Heart right ventricle (tissue), 16 donors: ENCODE measurements around the gene DBP. TPM values are rescaled to one million over a fixed set of nuclear protein-coding genes. Genes with fewer than 3 reads are reported as not detected.

Source experiments
- ATAC-seq, 8 donors: fragments of 200-7000 bp; cut with Tn5 transposase; one replicate each; pipeline ENCODE4 v1.9.1; 2020; ENCODE audit warnings: mild to moderate bottlenecking in 8 of 8, moderate library complexity in 8 of 8, moderate number of reproducible peaks in 1 of 8
- DNase-seq, 2 donors: peaks; one replicate each; pipeline ENCODE4 v3.0.0-alpha.2; 2020
- H3K27ac ChIP-seq, 10 donors: fragments of 200-600 bp; sonication (generic) in 2 of 10; one replicate each; pipeline versions ENCODE4 v1.5.0 to v1.8.0; 2020 to 2022; ENCODE audit warnings: mild to moderate bottlenecking in 3 of 10
- H3K27me3 ChIP-seq, 7 donors: fragments of 200-600 bp; one replicate each; pipeline ENCODE4 v1.8.0; 2021 to 2022; ENCODE audit warnings: mild to moderate bottlenecking in 2 of 7
- H3K36me3 ChIP-seq, 9 donors: fragments of 200-600 bp; sonication (generic) in 1 of 9; one replicate each; pipeline versions ENCODE4 v1.5.0 to v1.8.0; 2020 to 2022; ENCODE audit warnings: mild to moderate bottlenecking in 2 of 9
- H3K4me1 ChIP-seq, 9 donors: fragments of 200-600 bp; sonication (generic) in 1 of 9; one replicate each; pipeline versions ENCODE4 v1.5.0 to v1.8.0; 2020 to 2022; ENCODE audit warnings: mild to moderate bottlenecking in 4 of 9
- H3K4me3 ChIP-seq, 10 donors: fragments of 200-600 bp; sonication (generic) in 2 of 10; one replicate each; pipeline versions ENCODE4 v1.5.0 to v1.8.0; 2020 to 2022; ENCODE audit warnings: mild to moderate bottlenecking in 7 of 10, moderate library complexity in 2 of 10
- H3K9me3 ChIP-seq, 11 donors: fragments of 200-600 bp in 10 of 11; sonication (generic) in 2 of 11; one replicate each; pipeline versions ENCODE4 v1.5.0 to v1.8.0; 2013 to 2022; ENCODE audit warnings: mild to moderate bottlenecking in 2 of 11, control low read depth in 1 of 11, moderate library complexity in 1 of 11
- CTCF ChIP-seq, 9 donors: fragments of 200-600 bp; sonication (generic) in 2 of 9; IDR thresholded peaks; one replicate each; pipeline versions ENCODE4 v1.5.0 to v1.8.0; 2021 to 2022; ENCODE audit warnings: antibody characterized with exemption in 9 of 9, mild to moderate bottlenecking in 5 of 9, moderate library complexity in 1 of 9
- WGBS, 2 donors: extraction: QIAGEN DNeasy Blood & Tissue Kit; methylation state at CpG; one replicate each; pipeline ENCODE4 v1.1.7; 2013; ENCODE audit warnings: inconsistent platforms in 1 of 2; 5-methylcytosine and 5-hydroxymethylcytosine counted together
- intact Hi-C, 10 donors: fragments of 100-400 bp; cut with DNase I; formaldehyde crosslinking; loops; one replicate each; pipeline versions ENCODE4 v1.11.1 to v1.14.2; 2022
- polyA plus RNA-seq, 2 donors: library from polyadenylated mRNA; stranded (reverse); fragments of 200-250 nt; gene quantifications; one replicate each; pipeline ENCODE4 v1.2.3, GENCODE V29; 2013
- total RNA-seq, 10 donors: library from RNA; stranded (reverse); fragmentation: NEBNext Ultra II Directional in 3 of 10; extraction: Animal tissue kit (Norgen Biotek cat#: 25700) in 3 of 10; gene quantifications; one replicate each; pipeline versions ENCODE4 v1.2.1 to v1.2.4, GENCODE V29; 2021 to 2023
- donor health status: Arrhythmogenic right ventricular cardiomyopathy.
- donor health status: ischemic (EF 13 %, LVEDD 7.1; RV severe dilation, severe dysfunction).
- donor health status: healthy with polysubstance abuse.
- donor health status: DM: no; HTN: yes; CAD: no.
- donor health status: DM: no; HTN: no; CAD: no.
- donor health status: ischemic (EF 25% LVEDD 6.9; RV normal size, moderate dysfunction).
- donor health status: ischemic (EF 25% LVEDD 5.7; RV mildly dilated, moderate dysfunction).
- donor health status: healthy.
- donor health status: DM: yes; HTN: yes; CAD: no.
- donor health status: Ischemic cardiomyopathy.
- donor health status: ischemic (EF 35%, LVEDD 5.7; RV mildly dilated, moderate dysfunction).
- donor health status: nonischemic (EF 11% LVEDD 7.7; RV severe dilation, severe dysfunction).
- donor health status: DM: yes; HTN: yes; CAD: no.
- donor health status: PGD.
- donor health status: ischemic (EF 29% LVEDD 5.4; RV normal size, mild dysfunction).
- donor health status: nonischemic (EF 23%, LVEDD 6.1; RV moderate dilation, normal function).

DBP gene
- total and polyA plus RNA-seq, 12 donors: 2.4 to 30.0 (median 12.2) TPM

DNA sequence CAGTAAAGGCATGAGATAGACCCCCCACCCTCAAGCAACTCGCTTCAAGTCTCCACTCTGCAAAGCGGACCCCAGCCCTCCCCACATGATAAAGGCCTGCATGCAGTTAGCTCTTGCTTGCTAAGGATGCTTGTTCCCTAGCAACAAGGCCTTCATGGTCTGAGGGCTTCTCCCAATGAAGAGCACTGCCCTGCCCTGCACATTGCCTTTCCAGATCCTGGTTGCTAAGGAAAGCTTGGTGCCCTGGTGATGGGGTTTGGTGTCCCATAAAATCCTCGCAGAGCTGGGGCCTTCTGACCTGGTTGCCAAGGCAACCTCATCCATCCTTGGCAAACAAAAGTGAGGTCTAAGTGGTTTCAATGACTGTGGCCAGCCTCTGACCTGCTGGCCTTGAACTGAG is 6.0 kb downstream of the DBP start:
- intact Hi-C loops: loop anchor here in 2 of 10 donors (10.0 kb wide), 1 partner anchor 334 kb away; the partner anchor contains the start of gene FTL (in 2 of the 2)
- peaks cover 0 to 67% (median 3%) of the 10 kb centered on the region in 9 donors for H3K36me3 ChIP-seq
- DNase-seq (no peak), ATAC-seq (no peak)
- peaks cover 16 to 65% (median 57%) of the 10 kb centered on the region in 9 donors for H3K4me1 ChIP-seq
- peak overlapping the region in 4 of 10 donors; percentile 1 to 20 (median 13) for H3K4me3 ChIP-seq
- peak overlapping the region; percentile 46 to 84 (median 78) for H3K27ac ChIP-seq
- 68 to 70% methylated on average over 3 of the region's 3 CpGs for WGBS, 2 donors
- TF ChIP-seq CTCF (IDR thresholded peaks at IDR 0.05): no peak
- H3K9me3 ChIP-seq: no peaks in the 10 kb centered on the region
- H3K27me3 ChIP-seq: no peaks in the 10 kb centered on the region

- 10 to 11% methylated on average over 47 of the region's 47 CpGs for WGBS, 2 donors
- peak in 6 of 9 donors; percentile 26 to 57 (median 42) for TF ChIP-seq CTCF (IDR thresholded peaks at IDR 0.05)
- H3K4me3 ChIP-seq: peak overlapping the region in 5 of 10 donors; percentile 1 to 20 (median 16)
- H3K27me3 ChIP-seq: no peaks in the 10 kb centered on the region
- no peaks in the 10 kb centered on the region for H3K9me3 ChIP-seq
- H3K4me1 ChIP-seq: peaks cover 16 to 59% (median 52%) of the 10 kb centered on the region in 9 donors
- H3K36me3 ChIP-seq: peaks cover 0 to 70% (median 3%) of the 10 kb centered on the region in 9 donors
- DNase-seq: peak; percentile 78 to 88
- intact Hi-C loops: loop anchor here in 2 of 10 donors (10.0 kb wide), 1 partner anchor 334 kb away; the partner anchor contains the start of gene FTL (in 2 of the 2)
- ATAC-seq: peak; percentile 7 to 44 (median 24)
- peak overlapping the region; percentile 46 to 84 (median 78) for H3K27ac ChIP-seq
Observed at GRCh38 chr19:48630296-48631063, 6.7 kb downstream of the DBP start.

GRCh38 chr19:48629599-48630295 is 7.4 kb downstream of the DBP start:
- Histone ChIP-seq H3K27ac (peak overlapping the region in 9 of 10 donors; percentile 69 to 84 (median 79)), H3K9me3 (no peaks in the 10 kb centered on the region), H3K4me3 (peak overlapping the region in 1 of 10 donors; percentile 3), H3K4me1 (peaks cover 13 to 61% (median 49%) of the 10 kb centered on the region in 9 donors), H3K27me3 (no peaks in the 10 kb centered on the region), H3K36me3 (peaks cover 0 to 70% (median 3%) of the 10 kb centered on the region in 9 donors)
- TF ChIP-seq CTCF (IDR thresholded peaks at IDR 0.05): no peak
- ATAC-seq (peak in 7 of 8 donors; percentile 1 to 30 (median 11)), DNase-seq (peak in 1 of 2 donors; percentile 62)
- intact Hi-C loops: loop anchor here in 2 of 10 donors (10.0 kb wide), 1 partner anchor 335 kb away; the partner anchor contains the start of gene FTL (in 2 of the 2)
- 42 to 56% methylated on average over 48 of the region's 48 CpGs for WGBS, 2 donors

DNA sequence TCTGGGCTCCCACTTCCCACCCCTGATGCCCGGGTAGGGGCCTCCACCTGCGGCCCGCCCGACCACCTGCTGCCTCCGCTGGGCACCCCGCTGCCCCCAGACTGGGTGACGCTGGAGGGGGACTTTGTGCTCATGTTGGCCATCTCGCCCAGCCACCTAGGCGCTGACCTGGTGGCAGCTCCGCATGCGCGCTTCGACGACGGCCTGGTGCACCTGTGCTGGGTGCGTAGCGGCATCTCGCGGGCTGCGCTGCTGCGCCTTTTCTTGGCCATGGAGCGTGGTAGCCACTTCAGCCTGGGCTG is 7.9 kb downstream of the DBP start:
- intact Hi-C loops: no loop called here
- H3K4me3 ChIP-seq: no peak overlapping the region
- peak overlapping the region in 2 of 10 donors; percentile 83 to 84 for H3K27ac ChIP-seq
- no peaks in the 10 kb centered on the region for H3K9me3 ChIP-seq
- DNase-seq (no peak), ATAC-seq (peak in 1 of 8 donors; percentile 1)
- WGBS, 2 donors: 85 to 86% methylated on average over 22 of the region's 22 CpGs
- peaks cover 0 to 70% (median 3%) of the 10 kb centered on the region in 9 donors for H3K36me3 ChIP-seq
- TF ChIP-seq CTCF (IDR thresholded peaks at IDR 0.05): no peak
- H3K4me1 ChIP-seq: peaks cover 12 to 63% (median 46%) of the 10 kb centered on the region in 9 donors
- H3K27me3 ChIP-seq: no peaks in the 10 kb centered on the region
